ENCODE measurements around the gene LYST.

GRCh38 chr1:235784950-235785349, 81.8 kb downstream of the LYST start:
- TF ChIP-seq CTCF (IDR thresholded peaks at IDR 0.05) (no peak), POLR2A (IDR thresholded peaks at IDR 0.05) (no peak)
